Fibroblast of skin of right biceps (primary cell): Measurements from ENCODE around the gene DUSP8.
"Not testable (repeated sequence)": the region's sequence is repeated elsewhere in the genome, so short reads cannot be mapped to it uniquely, and the experiment has no call there.

Source experiments
- DNase-seq: peaks from one replicate; pipeline ENCODE4 v3.0.0-alpha.2; 2013

Gene DUSP8

DNA sequence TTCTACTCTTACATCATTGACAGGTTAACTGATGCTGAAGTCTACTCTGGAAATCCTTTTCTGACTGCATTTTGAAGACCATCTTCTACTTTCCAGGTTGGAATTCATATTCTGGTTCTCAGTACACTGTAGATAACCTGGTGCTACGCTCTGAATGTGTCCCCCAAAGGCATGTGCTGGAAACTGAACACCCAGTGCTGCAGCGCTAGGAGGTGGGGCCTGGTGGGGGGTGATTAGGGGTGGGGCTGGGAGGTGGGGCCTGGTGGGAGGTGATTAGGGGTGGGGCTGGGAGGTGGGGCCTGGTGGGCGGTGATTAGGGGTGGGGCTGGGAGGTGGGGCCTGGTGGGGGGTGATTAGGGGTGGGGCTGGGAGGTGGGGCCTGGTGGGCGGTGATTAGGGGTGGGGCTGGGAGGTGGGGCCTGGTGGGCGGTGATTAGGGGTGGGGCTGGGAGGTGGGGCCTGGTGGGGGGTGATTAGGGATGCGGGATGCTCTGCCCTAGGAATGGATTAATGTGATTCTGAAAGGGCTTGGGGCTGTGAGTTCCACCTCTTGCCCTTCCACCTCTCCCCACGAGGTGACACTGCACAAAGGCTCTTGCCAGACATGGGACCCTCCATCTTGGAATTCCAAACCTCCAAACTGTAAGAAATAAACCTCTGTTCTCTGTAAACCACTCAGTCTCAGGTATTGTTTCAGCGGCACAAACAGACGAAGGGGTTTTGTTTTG lies 59.4 kb downstream of the DUSP8 start:
- not testable (repeated sequence) for DNase-seq

DNA sequence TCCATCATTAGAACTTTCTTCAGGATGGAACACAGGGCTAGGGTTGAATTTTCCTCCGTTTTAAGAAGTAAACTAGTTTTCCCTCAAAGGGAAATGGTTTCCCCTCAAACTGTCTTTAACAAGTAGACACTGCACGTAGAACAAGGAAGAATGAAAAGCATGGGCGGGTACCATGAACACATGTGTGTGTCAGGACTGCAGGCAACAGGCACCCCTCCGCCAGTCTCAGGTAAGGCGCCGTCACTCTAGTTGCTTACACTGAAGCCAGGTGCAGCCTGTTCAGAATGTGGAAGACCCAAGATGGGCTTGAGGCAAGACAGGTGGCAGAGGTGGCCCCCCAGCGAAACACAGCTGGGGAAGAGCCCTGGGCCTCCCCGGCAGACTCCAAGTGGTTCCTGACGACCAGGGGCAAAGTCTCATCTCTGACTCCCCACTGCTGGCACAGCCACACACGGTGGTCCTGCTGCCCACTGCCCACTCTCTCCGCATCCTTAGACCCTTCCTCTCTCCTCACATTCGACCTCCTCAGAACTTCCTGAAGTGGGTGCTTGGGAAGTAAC lies 60.1 kb downstream of the DUSP8 start:
- DNase-seq = no peak

DNA sequence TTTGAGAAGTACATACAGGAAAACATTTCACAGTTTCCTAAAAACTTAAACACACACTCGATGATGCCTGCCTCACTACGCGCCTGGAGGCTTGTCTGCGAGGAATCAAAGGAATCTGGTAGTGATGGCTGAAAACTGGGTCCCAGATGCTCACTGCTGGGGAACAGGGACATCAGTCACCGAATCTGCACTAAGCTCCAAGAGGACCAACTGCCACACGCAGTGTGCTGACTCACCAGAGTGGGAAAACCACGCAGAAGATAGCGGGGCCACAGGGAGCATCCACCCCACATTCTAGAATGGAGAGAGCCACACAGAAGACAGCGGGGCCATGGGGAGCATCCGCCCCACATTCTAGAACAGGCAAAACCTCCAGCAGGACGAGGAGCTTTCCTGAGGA lies 61.1 kb downstream of the DUSP8 start:
- no peak for DNase-seq

DNA sequence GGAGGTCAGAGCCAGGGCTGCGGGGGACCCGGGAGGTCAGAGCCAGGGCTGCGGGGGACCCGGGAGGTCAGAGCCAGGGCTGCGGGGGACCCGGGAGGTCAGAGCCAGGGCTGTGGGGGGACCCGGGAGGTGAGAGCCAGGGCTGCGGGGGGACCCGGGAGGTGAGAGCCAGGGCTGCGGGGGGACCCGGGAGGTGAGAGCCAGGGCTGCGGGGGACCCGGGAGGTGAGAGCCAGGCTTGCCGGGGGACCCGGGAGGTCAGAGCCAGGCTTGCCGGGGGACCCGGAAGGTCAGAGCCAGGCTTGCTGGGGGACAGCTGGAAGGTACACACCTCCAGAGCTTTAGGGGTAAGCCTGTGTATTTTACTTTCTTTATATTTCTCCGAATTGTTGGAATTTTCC lies 61.7 kb downstream of the DUSP8 start:
- not testable (repeated sequence) for DNase-seq

DNA sequence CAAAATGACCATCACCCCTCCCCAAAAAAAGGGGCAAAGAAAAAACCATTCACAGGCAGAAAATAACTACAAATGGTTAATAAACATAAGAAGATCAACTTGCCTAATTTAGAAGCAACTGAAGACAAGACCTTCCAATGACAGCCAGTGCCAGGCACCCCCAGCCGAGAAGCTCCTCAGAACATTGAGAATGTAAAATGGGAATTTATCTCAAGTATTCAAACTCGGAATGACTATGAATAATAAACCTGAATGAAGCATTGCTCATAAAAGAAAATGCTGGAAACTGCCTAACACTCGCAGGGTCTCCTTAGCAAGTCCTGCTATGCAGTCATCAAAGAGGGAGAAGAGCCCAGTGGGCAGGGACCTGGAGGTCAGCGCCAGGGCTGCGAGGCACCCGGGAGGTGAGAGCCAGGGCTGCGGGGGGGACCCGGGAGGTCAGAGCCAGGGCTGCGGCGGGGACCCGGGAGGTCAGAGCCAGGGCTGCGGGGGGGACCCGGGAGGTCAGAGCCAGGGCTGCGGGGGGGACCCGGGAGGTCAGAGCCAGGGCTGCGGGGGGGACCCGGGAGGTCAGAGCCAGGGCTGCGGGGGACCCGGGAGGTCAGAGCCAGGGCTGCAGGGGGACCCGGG lies 62.3 kb downstream of the DUSP8 start:
- no peak for DNase-seq

DNA sequence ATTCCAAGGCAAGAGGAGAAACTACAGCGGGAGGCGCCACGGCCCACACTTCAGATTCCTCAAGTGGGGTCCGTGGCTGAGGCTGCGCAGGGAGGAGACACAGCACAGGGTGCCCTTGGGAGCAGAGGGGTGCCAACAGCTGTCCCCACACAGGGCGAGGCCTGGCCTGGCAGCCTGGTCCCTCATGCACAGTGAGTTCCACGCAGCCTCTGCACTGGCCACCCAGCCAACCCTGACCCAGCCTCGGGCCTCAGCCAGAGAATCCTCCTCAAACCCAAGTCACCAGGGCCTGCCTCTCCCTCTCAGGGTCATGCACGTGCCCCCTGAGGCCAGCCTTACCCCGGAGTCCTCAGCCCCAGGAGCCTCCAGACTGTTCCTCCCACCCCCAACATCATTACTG lies 63.1 kb downstream of the DUSP8 start:
- no peak for DNase-seq

DNA sequence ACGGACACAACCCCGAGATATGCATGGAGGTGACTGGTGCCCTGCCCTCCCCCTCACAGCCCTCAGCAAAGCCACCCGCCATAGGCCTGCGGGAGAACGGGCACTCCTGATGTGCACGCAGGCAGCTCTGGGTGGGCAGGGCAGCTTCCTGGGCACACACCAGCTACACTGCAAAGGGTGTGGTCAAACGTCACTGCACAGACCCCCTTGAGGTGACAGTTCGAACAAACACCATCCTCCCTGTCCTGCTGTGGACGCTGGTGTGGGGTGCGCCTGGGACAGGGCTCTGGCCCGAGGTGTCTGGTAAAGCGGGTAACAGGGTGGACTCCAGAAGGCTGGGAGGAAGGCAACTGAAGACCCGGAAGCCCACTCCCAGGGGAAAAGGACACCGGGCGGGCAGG lies 63.6 kb downstream of the DUSP8 start:
- no peak for DNase-seq

DNA sequence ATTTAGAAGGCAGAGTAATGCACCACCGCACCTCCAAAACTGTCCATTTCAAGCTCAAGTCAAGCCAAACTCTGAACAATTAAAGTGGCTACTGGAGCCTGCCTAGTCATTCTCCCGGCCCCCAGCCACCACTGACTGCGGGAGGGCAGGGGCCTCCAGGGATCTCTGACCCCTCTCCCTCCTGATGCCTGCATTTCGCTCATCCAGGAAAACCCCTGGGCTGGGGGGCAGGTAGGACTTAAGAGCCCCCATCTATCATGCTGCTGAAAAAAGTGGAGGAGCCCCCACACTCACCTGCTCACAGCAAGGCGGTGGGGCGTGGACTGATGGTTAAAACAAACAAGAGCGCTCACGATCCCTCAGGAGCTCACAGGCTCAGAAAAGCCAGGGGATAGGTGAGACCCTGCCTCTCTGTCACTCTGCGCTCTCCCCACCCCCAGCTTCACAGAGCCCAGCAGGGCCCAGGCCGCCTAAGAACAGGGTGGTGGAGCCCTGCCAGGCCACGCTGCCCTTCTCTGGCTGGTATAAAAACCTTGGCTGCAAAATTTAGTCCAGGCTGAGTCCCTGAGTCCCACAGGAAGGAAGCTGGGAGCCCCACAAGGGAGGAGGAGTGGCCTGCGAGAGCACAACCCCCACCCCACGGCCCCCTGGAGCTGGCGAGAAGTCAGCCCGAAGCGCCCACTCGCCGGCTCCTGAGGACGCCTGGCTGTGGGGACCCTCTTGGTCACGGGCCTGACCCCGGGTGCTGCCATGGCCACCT lies 64.5 kb downstream of the DUSP8 start:
- DNase-seq = no peak

DNA sequence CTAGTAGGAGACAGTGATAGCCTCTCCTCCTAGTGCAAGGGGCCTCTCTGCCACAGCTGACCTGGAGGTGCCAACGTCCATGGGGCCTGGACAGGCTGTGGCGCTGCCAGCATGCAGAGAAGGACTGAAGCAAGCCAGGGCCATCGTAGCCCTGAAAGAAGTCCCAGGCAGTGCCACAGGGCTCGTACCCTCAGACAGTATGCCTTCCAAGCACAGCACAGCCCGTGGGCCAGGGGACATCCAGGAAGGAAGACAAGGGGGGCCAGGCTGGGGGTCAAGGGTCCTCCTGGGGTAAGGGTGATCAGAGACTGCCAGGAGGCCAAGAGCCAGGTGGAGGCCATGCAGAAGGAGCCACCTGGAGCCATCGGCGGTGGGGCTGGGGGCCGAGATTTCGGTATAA lies 65.1 kb downstream of the DUSP8 start:
- DNase-seq = no peak

DNA sequence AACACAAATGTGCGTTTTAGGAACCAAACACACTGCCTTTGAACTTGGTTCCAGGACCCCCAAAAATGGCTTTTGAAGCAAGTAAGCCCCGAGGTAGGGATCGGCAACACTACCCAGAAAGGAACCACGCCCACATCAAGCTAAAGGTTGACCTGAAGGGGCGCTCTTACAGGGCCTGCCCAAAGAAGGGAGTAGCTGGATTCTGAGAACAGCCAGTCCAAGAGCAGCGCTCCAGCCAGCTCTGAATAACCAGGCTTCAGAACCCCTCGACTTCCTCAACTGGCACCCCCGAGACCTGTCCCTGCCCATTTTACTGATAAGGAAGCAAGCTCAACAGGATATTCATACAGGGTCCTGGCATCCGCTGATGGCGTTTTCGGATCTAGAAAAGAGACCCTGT lies 66.6 kb downstream of the DUSP8 start:
- no peak for DNase-seq

DNA sequence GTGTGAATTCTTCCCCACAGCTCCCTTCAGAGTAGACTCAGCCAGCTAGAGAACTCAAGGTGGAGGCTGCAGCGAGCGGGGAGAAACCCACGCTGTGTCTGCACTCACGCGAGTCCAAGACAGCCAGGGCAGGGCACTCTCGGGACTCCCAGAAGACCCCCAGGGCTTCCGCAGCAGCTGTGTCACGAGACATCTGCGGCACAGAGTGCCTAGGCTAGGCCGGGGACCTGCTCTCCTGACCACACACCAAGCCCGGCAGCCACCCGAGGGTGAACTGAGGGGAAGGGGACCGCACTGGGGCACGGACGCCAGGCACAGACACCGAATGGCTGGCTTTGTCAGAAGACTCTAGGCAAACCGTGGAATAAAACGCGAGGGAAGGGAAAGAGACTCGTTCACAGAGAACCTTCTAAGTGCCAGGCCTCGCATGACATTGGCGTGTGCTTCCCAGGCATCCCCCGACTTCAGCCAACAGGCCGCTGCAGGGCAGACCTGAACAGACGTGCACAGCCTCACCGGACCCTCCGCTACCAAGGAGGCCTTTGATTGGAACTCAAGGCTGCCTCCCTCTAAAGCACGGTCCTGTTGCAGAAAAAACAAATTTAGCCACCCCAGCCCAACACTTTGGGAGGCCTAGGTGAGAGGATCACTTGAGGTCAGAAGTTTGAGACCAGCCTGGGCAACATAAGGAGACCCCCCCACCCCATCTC lies 67.3 kb downstream of the DUSP8 start:
- no peak for DNase-seq

DNA sequence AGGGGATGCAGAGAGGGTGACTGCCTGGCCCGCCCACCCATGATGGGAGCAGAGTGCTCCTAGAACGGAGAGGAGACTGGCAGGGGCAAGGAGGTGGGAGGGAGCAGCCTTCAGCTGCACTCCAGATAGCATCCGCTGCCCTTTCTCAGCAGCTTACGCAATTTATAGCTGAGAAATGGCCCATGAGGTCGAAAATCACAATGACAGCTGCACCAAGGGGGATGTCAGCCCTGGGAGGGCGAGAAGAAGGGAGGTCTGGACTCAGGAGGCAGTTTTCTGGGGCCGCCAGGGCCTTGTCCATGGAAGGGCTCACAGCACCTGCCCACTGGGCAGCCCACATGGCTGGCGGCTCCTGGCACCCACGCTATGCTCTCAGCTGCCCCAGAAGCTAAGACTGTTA lies 67.9 kb downstream of the DUSP8 start:
- no peak for DNase-seq
